H1 (cell line): ENCODE data around the gene ASPA. TPM values are rescaled to one million over a fixed set of nuclear protein-coding genes. Genes with fewer than 3 reads are reported as not detected.

ENCODE experiments used
- CTCF ChIA-PET: fragments of 300-600 bp; sonication (Branson Sonifier 250); formaldehyde crosslinking; loops from one replicate; lab custom pipeline; 2021; ENCODE audit not compliant: partially characterized antibody; lab: Charles Lee
- POLR2A ChIA-PET: fragments of 300-600 bp; sonication (Branson Sonifier 250); formaldehyde crosslinking; loops from one replicate; lab custom pipeline; 2021; ENCODE audit warnings: inconsistent platforms; ENCODE audit not compliant: partially characterized antibody; lab: Charles Lee
- DNase-seq, 2 experiments: peaks; one replicate each; pipeline versions ENCODE4 v3.0.0 to v3.0.0-alpha.2; 2010 to 2022; ENCODE audit warnings: low spot score in 2 of 2, low read depth in 1 of 2, mixed read lengths in 1 of 2
- FAIRE-seq: peaks from 2 replicates; lab custom pipeline; 2011; peaks lifted over from hg19 to GRCh38; lab: Jason Lieb, UNC
- H2AFZ ChIP-seq: 2 replicates; pipeline ENCODE4 v1.8.1; 2012; ENCODE audit warnings: low read length, inconsistent platforms
- H2AK5ac ChIP-seq: 2 replicates; pipeline ENCODE4 v1.6.1; 2013; ENCODE audit warnings: low read depth, low read length
- H2BK120ac ChIP-seq: replicated peaks from 2 replicates; pipeline ENCODE3; 2013; ENCODE audit warnings: low read depth, low read length, inconsistent platforms
- H2BK12ac ChIP-seq: 2 replicates; pipeline ENCODE4 v1.6.1; 2013; ENCODE audit warnings: low read depth, low read length
- H2BK15ac ChIP-seq: 2 replicates; pipeline ENCODE4 v1.6.1; 2013; ENCODE audit warnings: low read length
- H2BK20ac ChIP-seq: 2 replicates; pipeline ENCODE4 v1.6.1; 2013; ENCODE audit warnings: low read length
- H2BK5ac ChIP-seq: 2 replicates; pipeline ENCODE4 v1.6.1; 2013; ENCODE audit warnings: low read depth, low read length
- H3K14ac ChIP-seq: 2 replicates; pipeline ENCODE4 v1.6.1; 2013; ENCODE audit warnings: inconsistent platforms; ENCODE audit not compliant: insufficient read length
- H3K18ac ChIP-seq: 2 replicates; pipeline ENCODE4 v1.6.1; 2013; ENCODE audit warnings: low read length; ENCODE audit errors: extremely low read depth
- H3K23ac ChIP-seq: 2 replicates; pipeline ENCODE4 v1.6.1; 2013; ENCODE audit warnings: inconsistent platforms; ENCODE audit not compliant: insufficient read length
- H3K23me2 ChIP-seq: 2 replicates; pipeline ENCODE4 v1.6.1; 2013; ENCODE audit warnings: low read depth, low read length
- H3K27ac ChIP-seq: 2 replicates; pipeline ENCODE4 v1.6.1; 2011; ENCODE audit warnings: low read depth, low read length, inconsistent platforms
- H3K27me3 ChIP-seq, 4 experiments: replicated peaks in 1 of 4; 1 replicate in 1 of 4; 2 replicates in 3 of 4; pipeline versions ENCODE4 v1.6.1 to v1.8.1; 2011 to 2013; ENCODE audit warnings: low read length in 3 of 4, mild to moderate bottlenecking in 3 of 4, inconsistent platforms in 2 of 4, mixed read lengths in 2 of 4, moderate library complexity in 1 of 4; ENCODE audit not compliant: control insufficient read depth in 3 of 4, insufficient read depth in 3 of 4; ENCODE audit errors: extremely low read depth in 1 of 4
- H3K36me3 ChIP-seq, 4 experiments: 2 replicates each; pipeline versions ENCODE4 v1.6.1 to v1.8.1; 2011 to 2013; ENCODE audit warnings: mild to moderate bottlenecking in 4 of 4, low read length in 3 of 4, moderate library complexity in 2 of 4, control low read depth in 1 of 4, inconsistent platforms in 1 of 4; ENCODE audit not compliant: insufficient read depth in 4 of 4, control insufficient read depth in 2 of 4
- H3K4ac ChIP-seq: replicated peaks from 2 replicates; pipeline ENCODE3; 2013; ENCODE audit warnings: low read length, low read depth, mixed read lengths, inconsistent platforms; ENCODE audit not compliant: insufficient read length
- H3K4me1 ChIP-seq, 4 experiments: replicated peaks in 1 of 4; 1 replicate in 1 of 4; 2 replicates in 3 of 4; pipeline versions ENCODE4 v1.6.1 to v1.8.1; 2011 to 2013; ENCODE audit warnings: low read length in 3 of 4, inconsistent platforms in 2 of 4, mixed read lengths in 1 of 4; ENCODE audit not compliant: insufficient read depth in 4 of 4, control insufficient read depth in 3 of 4
- H3K4me2 ChIP-seq, 2 experiments: 2 replicates each; pipeline versions ENCODE4 v1.6.1 to v1.8.1; 2011 to 2013; ENCODE audit warnings: low read depth in 2 of 2, low read length in 2 of 2, control low read depth in 1 of 2, inconsistent platforms in 1 of 2, mild to moderate bottlenecking in 1 of 2; ENCODE audit not compliant: insufficient read depth in 1 of 2
- H3K4me3 ChIP-seq, 4 experiments: fragments of 200-600, 300-600 bp in 1 of 4; sonication (generic), shearing (Covaris generic), sonication (Bioruptor Twin) in 1 of 4; 2 replicates each; pipeline versions ENCODE4 v1.5.1 to v1.8.1; 2011 to 2016; ENCODE audit warnings: low read length in 4 of 4, low read depth in 3 of 4, control low read depth in 2 of 4, inconsistent platforms in 2 of 4, mild to moderate bottlenecking in 2 of 4, mixed read lengths in 1 of 4, moderate library complexity in 1 of 4; ENCODE audit not compliant: insufficient read depth in 2 of 4; ENCODE audit errors: extremely low read depth in 1 of 4
- H3K56ac ChIP-seq: replicated peaks from 2 replicates; pipeline ENCODE3; 2013; ENCODE audit warnings: low read depth, mild to moderate bottlenecking, mixed read lengths, low read length, inconsistent platforms; ENCODE audit not compliant: insufficient read length
- H3K79me1 ChIP-seq: 2 replicates; pipeline ENCODE4 v1.6.1; 2013; ENCODE audit warnings: low read depth, low read length, control low read depth
- H3K79me2 ChIP-seq, 2 experiments: 2 replicates each; pipeline versions ENCODE4 v1.6.1 to v1.8.1; 2012 to 2013; ENCODE audit warnings: low read length in 2 of 2, mild to moderate bottlenecking in 2 of 2, inconsistent platforms in 1 of 2; ENCODE audit not compliant: insufficient read depth in 2 of 2, control insufficient read depth in 1 of 2
- H3K9ac ChIP-seq, 4 experiments: replicated peaks in 1 of 4; 1 replicate in 1 of 4; 2 replicates in 3 of 4; pipeline versions ENCODE4 v1.6.1 to v1.8.1; 2011 to 2013; ENCODE audit warnings: low read depth in 3 of 4, low read length in 3 of 4, control low read depth in 2 of 4, mild to moderate bottlenecking in 2 of 4, moderate library complexity in 2 of 4, inconsistent platforms in 1 of 4; ENCODE audit errors: extremely low read depth in 1 of 4
- H3K9me3 ChIP-seq, 2 experiments: 2 replicates each; pipeline versions ENCODE4 v1.6.1 to v1.8.1; 2012 to 2013; ENCODE audit warnings: mild to moderate bottlenecking in 2 of 2, moderate library complexity in 2 of 2, control low read depth in 1 of 2, inconsistent platforms in 1 of 2, low read depth in 1 of 2, low read length in 1 of 2, mixed read lengths in 1 of 2; ENCODE audit not compliant: insufficient read depth in 2 of 2
- H4K20me1 ChIP-seq, 2 experiments: replicated peaks in 1 of 2; 2 replicates each; pipeline versions ENCODE3 to v1.8.1; 2011 to 2013; ENCODE audit warnings: inconsistent platforms in 2 of 2, low read length in 2 of 2, mild to moderate bottlenecking in 1 of 2; ENCODE audit not compliant: insufficient read depth in 2 of 2, control insufficient read depth in 1 of 2
- H4K5ac ChIP-seq: 2 replicates; pipeline ENCODE4 v1.6.1; 2013; ENCODE audit warnings: low read length, low read depth, mixed read lengths, inconsistent platforms; ENCODE audit not compliant: insufficient read length
- H4K8ac ChIP-seq: 2 replicates; pipeline ENCODE4 v1.8.0; 2013; ENCODE audit warnings: mild to moderate bottlenecking, moderate library complexity, low read length, inconsistent platforms; ENCODE audit not compliant: insufficient read depth; ENCODE audit errors: extremely low read depth
- H4K91ac ChIP-seq: replicated peaks from 2 replicates; pipeline ENCODE3; 2013; ENCODE audit warnings: low read length, mixed read lengths, inconsistent platforms; ENCODE audit not compliant: insufficient read length
- BCL11A ChIP-seq, 2 experiments: IDR thresholded peaks; one replicate each; pipeline ENCODE4 v1.6.1; 2011; ENCODE audit warnings: low read depth in 2 of 2, low read length in 2 of 2, mild to moderate bottlenecking in 2 of 2
- CBX5 ChIP-seq: fragments of 300-800, 300-1000 bp; sonication (generic); IDR thresholded peaks from 2 replicates; pipeline ENCODE4 v1.7.1; 2016; ENCODE audit warnings: antibody characterized with exemption, low read length, low read depth
- CTBP2 ChIP-seq: IDR thresholded peaks from 2 replicates; pipeline ENCODE4 v1.7.0; 2011; ENCODE audit warnings: borderline replicate concordance, mild to moderate bottlenecking, moderate library complexity, mixed read lengths, low read length; ENCODE audit not compliant: insufficient read depth, insufficient read length
- EZH2 ChIP-seq: fragments of 200-600 bp; sonication (generic); IDR thresholded peaks from 2 replicates; pipeline ENCODE4 v1.7.1; 2012; ENCODE audit warnings: low read depth, mild to moderate bottlenecking, moderate library complexity, low read length, inconsistent platforms; ENCODE audit not compliant: severe bottlenecking
- HDAC6 ChIP-seq: IDR thresholded peaks from one replicate; pipeline ENCODE4 v1.7.1; 2012; ENCODE audit warnings: low read depth, mild to moderate bottlenecking, inconsistent platforms, low read length, moderate library complexity
- KDM1A ChIP-seq: fragments of 200-600, 300-600 bp; sonication (generic); IDR thresholded peaks from 2 replicates; pipeline ENCODE4 v1.7.1; 2016; ENCODE audit warnings: mild to moderate bottlenecking, low read length, borderline replicate concordance
- NRF1 ChIP-seq: IDR thresholded peaks from 2 replicates; pipeline ENCODE4 v1.6.1; 2011; ENCODE audit warnings: mild to moderate bottlenecking, low read depth, low read length, improper control_type of control experiment
- SRF ChIP-seq: IDR thresholded peaks from 2 replicates; pipeline ENCODE4 v1.6.1; 2011; ENCODE audit warnings: mild to moderate bottlenecking, low read depth, low read length, moderate library complexity
- TAF1 ChIP-seq: IDR thresholded peaks from 2 replicates; pipeline ENCODE4 v1.6.1; 2011; ENCODE audit warnings: mild to moderate bottlenecking, low read depth, low read length
- YY1 ChIP-seq: IDR thresholded peaks from 2 replicates; pipeline ENCODE4 v1.6.1; 2011; ENCODE audit warnings: low read depth, mild to moderate bottlenecking, low read length
- WGBS, 2 experiments: shearing (Covaris generic) in 1 of 2; methylation state at CpG; one replicate each; pipeline versions ENCODE4 v1.1.6 to v1.1.7; 2013 to 2015; ENCODE audit warnings: low lambda C conversion rate in 2 of 2, mixed read lengths in 2 of 2, inconsistent platforms in 1 of 2, low coverage in 1 of 2, missing lambda C conversion rate in 1 of 2; ENCODE audit not compliant: insufficient replicate concordance in 2 of 2, insufficient coverage in 1 of 2, insufficient read length in 1 of 2; ENCODE audit errors: extremely low coverage in 1 of 2, missing lambda C conversion rate in 1 of 2; 5-methylcytosine and 5-hydroxymethylcytosine counted together
- polyA plus RNA-seq, 7 experiments: library from polyadenylated mRNA; depleted of rRNA in 3 of 7; stranded (reverse) in 5 of 7; unstranded in 2 of 7; fragments of >200 nt in 5 of 7; fragments of 200-250 nt in 2 of 7; gene quantifications; 1 replicate in 5 of 7; 2 replicates in 1 of 7; 4 replicates in 1 of 7; pipeline versions ENCODE4 v1.2.1 to v1.2.3, GENCODE V29; 2011 to 2013; ENCODE audit warnings: missing spikeins in 2 of 7, mixed read lengths in 2 of 7
- total RNA-seq: library from RNA; stranded (reverse); fragmentation: NEBNext Ultra II Directional; extraction: Animal tissue kit (Norgen Biotek cat#: 25700); gene quantifications from 2 replicates; pipeline ENCODE4 v1.2.1, GENCODE V29; 2021
- TF ChIP-seq, protein P1 (sequence below): IDR thresholded peaks from 2 replicates; pipeline ENCODE4 v1.6.1; 2012; ENCODE audit warnings: low read length, inconsistent platforms
- TF ChIP-seq, protein P2 (sequence below): IDR thresholded peaks from 2 replicates; pipeline ENCODE4 v1.6.1; 2012; ENCODE audit warnings: inconsistent platforms

ASPA gene
- total and polyA plus RNA-seq, 2 of the 8 experiments (the other 6 are each of a cell fraction or from before 2014, with no cell fraction given): 0.03 TPM; not detected in 1

DNA sequence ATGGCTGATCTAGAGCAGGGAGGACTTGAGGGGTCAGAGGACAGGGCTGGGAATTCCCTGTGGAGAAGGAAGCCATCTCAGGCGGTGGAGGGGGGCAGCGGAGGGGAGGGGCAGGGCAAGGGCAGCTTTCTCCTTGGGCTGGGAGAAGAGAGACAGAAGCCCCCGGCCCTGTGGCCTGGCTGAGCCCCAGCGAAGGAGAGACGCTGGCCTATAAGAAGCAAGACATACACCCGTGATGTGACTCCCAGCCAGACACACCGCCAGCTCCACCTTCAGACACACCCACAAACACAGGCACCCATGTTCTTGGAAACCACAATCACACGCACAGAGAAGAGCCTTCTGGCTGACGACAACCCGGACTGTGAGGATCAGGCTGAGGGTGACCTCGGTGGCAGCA lies 71.8 kb downstream of the ASPA start:
- H3K4me2 ChIP-seq: no peak overlapping the region
- H2BK5ac ChIP-seq: no peak overlapping the region
- H4K8ac ChIP-seq: no peak overlapping the region
- no peaks in the 10 kb centered on the region for H3K9me3 ChIP-seq
- no peak overlapping the region for H2BK15ac ChIP-seq
- no peak overlapping the region for H2AFZ ChIP-seq
- H2BK120ac ChIP-seq: no peak overlapping the region
- H3K27ac ChIP-seq: no peak overlapping the region
- H3K23ac ChIP-seq: no peak overlapping the region
- no peak overlapping the region for H2AK5ac ChIP-seq
- H3K23me2 ChIP-seq: peaks cover 7% of the 10 kb centered on the region; the same call in 1 of the 2 replicates
- no peak overlapping the region; the same call in 1 of the 2 replicates for H2BK12ac ChIP-seq
- no peak overlapping the region for H3K4me3 ChIP-seq
- H3K56ac ChIP-seq: no peak overlapping the region
- H3K14ac ChIP-seq: no peak overlapping the region
- 0 out of 2 replicates have a peak overlapping the region, but pooled peaks have one; percentile 61 for H2BK20ac ChIP-seq
- no peaks in the 10 kb centered on the region for H3K79me1 ChIP-seq
- peaks cover 0 to 2% (median 0%) of the 10 kb centered on the region in 4 experiments; a peak in 1 of 7 replicates for H3K4me1 ChIP-seq
- H4K20me1 ChIP-seq: peaks cover 0 to 4% of the 10 kb centered on the region in 2 experiments
- no peaks in the 10 kb centered on the region for H3K79me2 ChIP-seq
- DNase-seq: no peak
- H3K18ac ChIP-seq: no peak overlapping the region
- H3K27me3 ChIP-seq: no peaks in the 10 kb centered on the region
- H4K91ac ChIP-seq: peak overlapping the region; percentile 32
- no peak overlapping the region for H4K5ac ChIP-seq
- H3K4ac ChIP-seq: no peak overlapping the region
- ChIA-PET POLR2A (no interaction called here), CTCF (interaction anchor here (0.6 to 2.2 kb wide), 4 partner anchors 12 to 618 kb away, joined by 3 to 11 read pairs (median 4); no protein-coding TSS in a partner anchor)
- H3K9ac ChIP-seq: no peak overlapping the region
- no peak for FAIRE-seq
- WGBS, 2 experiments: 82% methylated on average over 9 of the region's 11 CpGs; no CpG with 5 or more reads in 1 of the 2 experiments
- no peaks in the 10 kb centered on the region for H3K36me3 ChIP-seq
- TF ChIP-seq, protein P1, sequence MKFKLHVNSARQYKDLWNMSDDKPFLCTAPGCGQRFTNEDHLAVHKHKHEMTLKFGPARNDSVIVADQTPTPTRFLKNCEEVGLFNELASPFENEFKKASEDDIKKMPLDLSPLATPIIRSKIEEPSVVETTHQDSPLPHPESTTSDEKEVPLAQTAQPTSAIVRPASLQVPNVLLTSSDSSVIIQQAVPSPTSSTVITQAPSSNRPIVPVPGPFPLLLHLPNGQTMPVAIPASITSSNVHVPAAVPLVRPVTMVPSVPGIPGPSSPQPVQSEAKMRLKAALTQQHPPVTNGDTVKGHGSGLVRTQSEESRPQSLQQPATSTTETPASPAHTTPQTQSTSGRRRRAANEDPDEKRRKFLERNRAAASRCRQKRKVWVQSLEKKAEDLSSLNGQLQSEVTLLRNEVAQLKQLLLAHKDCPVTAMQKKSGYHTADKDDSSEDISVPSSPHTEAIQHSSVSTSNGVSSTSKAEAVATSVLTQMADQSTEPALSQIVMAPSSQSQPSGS: no peak
- TF ChIP-seq SRF (no peak), KDM1A (no peak), BCL11A (IDR thresholded peaks at IDR 0.05; ENCODE audit: low read depth in 2 of 2, low read length in 2 of 2) (no peak), YY1 (no peak), EZH2 (no peak), CTBP2 (no peak), TAF1 (no peak), CBX5 (no peak), HDAC6 (no peak), NRF1 (no peak)
- TF ChIP-seq, protein P2, sequence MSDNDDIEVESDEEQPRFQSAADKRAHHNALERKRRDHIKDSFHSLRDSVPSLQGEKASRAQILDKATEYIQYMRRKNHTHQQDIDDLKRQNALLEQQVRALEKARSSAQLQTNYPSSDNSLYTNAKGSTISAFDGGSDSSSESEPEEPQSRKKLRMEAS: no peak
